Endometrial microvascular endothelial cells (primary cell): ENCODE results near the gene F2R. TPM values are rescaled to one million over a fixed set of nuclear protein-coding genes. Genes with fewer than 3 reads are reported as not detected.
"Not testable (repeated sequence)": the region's sequence is repeated elsewhere in the genome, so short reads cannot be mapped to it uniquely, and the experiment has no call there.

ENCODE experiments used
- in situ Hi-C: cut with HindIII; loops from 2 replicates; pipeline ENCODE4 v1.10.0; 2017; ENCODE audit warnings: low sequenced_read_pairs, low pct_unique_long_range_greater_than_20kb; ENCODE audit errors: inconsistent ontology term
- total RNA-seq: library from RNA; depleted of rRNA; stranded (reverse); fragments of >200 nt; gene quantifications from one replicate; pipeline ENCODE4 v1.2.3, GENCODE V29; 2015; ENCODE audit errors: inconsistent ontology term

F2R gene
- total RNA-seq, 1 donor from 2014 or later: 230 TPM

DNA sequence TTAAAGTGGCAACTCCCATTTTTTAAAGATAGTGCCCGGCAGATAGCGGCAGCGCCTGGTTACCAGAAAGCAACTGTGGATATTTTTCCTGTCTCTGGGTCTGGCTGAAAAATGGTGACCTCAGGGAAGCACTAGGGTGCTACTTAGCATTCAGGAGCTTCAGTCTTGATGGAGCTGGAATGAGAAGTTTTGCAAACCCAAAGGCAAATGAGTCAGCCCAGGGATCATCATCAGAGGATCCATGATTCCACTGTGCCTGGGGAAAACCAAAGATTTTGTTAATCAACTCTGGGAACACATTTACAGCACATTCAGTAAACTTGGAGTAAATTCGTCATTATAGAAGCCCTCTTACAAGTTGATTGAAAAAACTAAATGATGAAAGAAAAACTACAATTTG is 26.7 kb downstream of the F2R start:
- in situ Hi-C loops: no loop called here

DNA sequence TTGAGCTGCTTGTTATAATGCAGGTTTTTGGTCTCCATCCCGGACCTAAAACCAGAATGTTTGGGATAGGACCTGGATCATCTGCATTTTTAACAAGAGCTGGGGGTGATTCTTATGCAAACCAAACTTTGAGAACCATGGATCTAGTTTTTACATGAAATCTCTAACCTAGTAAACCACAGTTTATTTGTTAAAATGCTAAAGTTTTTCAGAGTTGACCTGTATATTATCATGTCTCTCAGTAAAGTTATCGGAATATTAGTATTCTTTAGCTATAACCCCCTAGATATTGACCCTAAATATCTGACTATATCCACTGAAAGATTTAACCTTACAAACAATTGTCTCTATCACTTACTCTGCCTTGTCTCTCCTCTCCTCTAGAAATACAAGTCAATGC is 28.7 kb downstream of the F2R start:
- in situ Hi-C loops: no loop called here

DNA sequence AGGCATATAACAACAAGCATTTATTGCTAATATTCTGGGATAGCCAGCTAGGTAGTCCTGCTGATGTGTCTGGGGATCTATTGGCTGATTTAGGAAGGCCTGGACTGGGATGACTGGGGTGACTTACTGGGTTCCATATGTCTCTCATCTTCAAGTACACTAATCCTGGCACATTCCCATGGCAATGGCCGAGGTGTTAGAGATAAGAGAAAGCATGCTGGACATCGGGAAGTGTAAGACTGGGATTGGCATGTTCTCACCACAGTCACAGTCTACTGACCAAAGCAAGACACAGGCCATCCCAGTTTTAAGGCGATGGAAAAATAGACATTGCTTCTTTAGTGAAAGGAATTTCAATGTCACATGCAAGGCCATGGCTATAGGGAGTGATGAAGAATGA is 29.7 kb downstream of the F2R start:
- in situ Hi-C loops: no loop called here

DNA sequence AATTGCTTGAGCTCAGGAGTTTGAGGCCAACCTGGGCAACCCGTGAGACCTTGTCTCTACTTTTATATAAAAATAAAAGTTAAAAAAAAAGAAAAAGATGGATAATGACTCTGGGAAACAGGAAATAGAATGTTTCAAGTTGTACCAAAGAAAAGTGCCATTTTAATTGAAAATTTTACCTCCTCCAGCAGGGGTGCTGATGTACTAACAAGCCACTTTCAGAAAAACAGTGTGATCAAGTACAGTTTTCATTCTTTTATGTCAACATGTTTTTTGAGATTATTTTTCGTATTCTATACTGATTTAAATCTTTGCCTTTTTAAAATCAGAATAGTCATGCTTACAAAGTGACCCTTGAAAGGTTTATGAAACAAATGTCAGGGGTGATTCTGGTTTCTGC is 30.8 kb downstream of the F2R start:
- in situ Hi-C loops: no loop called here

DNA sequence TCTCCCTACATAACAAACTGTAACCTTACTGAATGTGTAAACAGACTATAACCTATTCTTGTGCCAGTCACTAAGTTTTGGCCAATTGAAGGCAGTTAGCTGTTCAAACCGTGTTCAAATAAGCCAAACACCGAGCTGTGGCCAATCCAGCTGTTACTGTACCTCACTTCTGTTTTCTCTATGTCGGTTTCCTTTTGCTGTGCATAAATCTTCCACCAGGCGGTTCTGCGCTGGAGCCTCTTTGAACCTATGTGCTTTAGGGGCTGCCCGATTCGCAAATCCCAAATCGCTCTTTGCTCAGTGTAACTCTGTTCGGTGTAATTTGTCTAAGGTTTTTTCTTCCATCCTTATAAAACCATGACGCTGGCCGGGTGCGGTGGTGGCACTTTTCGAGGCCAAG is 31.8 kb downstream of the F2R start:
- in situ Hi-C loops: no loop called here

DNA sequence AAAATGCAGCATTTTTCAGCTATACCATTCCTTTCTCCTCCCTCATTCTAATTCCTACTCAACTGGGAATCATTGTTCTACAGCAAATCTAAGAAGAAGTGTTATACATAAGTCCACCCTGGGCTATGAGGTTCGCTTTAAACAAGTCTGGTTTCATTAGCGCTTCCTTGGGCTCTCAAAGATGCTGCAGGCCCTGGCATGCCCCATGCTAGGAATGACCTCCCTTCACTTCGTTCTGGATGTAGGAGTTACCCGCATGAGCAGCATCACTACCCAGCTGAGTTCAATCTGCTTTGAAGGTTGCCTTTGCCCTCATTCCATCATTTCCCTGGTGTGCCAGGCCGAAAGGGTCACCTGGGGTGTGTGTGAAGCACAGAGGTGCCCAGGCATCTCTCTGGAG is 35.4 kb downstream of the F2R start:
- in situ Hi-C loops: no loop called here

DNA sequence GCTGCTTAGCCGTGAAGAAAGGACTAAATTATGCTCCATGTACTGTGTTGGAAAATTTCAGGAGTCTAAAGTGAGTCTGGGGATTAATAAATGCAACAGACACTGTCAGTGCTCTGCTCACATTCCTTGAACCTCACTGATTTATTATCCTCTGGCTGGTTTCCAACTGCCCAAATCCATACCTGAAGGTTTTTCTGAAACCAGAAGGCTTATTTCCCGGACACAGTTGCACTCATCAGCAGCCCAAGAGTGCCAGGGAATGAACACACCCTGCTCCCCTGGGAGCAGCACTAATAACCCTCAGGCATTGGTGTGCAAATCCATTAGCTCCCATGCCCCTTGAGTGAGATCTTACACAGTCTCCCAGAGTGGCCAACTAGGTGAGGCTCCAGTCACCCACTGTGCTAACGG is 38.7 kb downstream of the F2R start:
- in situ Hi-C loops: no loop called here

DNA sequence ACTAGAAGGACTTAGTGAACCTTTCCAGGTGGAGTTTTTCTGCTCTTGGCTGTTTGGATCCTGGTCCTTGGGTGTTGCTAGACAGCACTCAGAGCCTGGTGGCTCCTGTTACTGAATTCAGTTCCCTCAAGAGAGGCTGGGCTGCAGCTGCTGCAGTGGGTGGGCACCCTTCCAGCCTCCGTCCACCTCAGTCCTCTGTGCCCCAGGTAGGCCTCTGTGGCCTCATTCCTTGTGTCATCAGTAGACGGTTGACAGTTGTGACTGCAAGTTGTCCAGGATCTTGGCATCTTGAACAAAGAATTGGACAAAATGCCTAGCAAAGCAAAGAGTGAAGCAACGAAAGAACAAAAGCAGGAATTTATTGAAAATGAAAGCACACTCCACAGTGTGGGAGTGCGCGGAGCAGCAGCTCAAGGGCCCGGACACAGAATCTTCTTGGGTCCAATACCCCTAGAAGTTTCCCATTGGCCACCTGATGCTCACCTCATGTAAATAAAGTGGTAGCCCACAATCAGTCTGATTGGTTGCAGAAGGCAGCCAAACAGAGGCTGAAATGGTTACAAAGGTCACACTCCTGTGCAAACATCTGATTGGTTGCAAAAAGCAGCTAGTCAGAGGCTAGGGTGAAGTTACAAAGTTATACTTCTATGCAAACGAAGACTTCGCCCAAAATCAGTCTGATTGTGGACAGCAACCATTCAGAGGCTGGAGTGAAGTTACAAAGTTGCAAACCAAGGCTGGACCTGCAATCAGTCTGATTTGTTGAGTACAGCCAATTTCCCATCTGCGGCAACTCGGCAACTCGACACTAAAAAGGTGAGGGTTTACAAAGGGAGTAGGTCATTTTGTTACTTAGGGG is 40.1 kb downstream of the F2R start:
- in situ Hi-C loops: no loop called here

DNA sequence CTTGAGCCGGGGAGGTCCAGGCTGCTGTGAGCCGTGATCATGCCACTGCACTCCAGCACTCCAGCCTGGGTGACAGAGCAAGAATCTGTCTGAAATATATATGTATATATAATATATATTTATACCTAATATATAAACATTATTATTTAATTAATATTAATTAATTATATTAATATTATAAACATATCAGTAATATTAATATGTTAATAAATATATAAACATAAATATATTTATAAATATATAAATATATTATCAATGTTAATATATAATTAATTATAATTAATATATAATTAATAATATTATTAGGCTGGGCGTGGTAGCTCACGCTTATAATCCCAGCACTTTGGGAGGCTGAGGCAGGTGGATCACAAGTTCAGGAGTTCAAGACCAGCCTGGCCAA is 41.1 kb downstream of the F2R start:
- in situ Hi-C loops: no loop called here

DNA sequence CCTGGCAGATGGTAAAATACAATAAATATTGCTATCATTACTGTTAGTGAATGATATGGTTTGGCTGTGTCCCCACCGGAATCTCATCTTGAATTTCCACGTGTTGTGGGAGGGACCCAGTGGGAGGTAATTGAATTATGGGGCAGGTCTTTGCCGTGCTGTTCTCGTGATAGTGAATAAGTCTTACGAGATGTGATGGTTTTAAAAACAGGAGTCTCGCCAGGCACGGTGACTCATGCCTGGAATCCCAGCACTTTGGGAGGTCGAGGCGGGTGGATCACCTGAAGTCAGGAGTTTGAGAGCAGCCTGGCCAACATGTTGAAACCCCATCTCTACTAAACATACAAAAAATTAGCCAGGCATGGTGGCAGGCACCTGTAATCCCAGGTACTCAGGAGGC is 45.2 kb downstream of the F2R start:
- in situ Hi-C loops: not testable (repeated sequence)

DNA sequence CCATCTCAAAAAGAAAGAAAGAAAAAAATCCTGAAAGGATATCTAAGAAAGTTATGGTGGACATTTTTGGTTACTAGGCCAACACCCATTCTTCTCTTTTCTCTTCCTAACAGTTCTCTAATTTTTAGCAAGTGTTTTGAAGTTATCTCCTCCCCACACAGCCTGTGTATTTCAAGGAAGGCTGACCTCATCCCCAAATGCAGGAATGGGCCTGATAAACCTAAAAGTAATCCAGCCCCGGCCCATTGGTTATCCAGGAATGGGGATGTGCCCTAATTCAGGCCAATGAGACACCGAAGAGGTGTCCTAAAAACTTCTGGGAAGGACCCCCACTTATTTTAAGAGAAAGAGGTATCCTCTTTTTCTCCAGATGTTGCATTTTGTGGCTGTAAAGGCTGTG is 46.6 kb downstream of the F2R start:
- in situ Hi-C loops: no loop called here

DNA sequence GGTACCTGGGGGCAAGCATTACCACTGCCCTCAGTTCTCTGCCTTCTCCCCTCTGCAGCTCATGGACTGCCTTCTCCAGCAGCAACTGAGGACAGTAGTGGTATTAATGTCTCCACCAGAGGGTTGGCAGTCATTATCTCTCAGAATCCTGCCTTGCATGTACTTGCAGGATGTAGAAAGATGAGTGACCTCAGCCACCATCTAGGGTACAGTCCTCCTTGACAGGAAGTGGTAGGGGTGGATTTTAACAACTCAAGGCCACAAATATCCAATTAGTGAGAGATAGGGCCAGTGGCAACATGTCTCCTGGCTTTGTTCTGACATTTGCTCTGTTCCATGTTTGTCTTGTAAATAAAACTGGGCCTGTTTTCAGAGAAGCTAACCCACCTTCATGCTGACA is 47.2 kb downstream of the F2R start:
- in situ Hi-C loops: no loop called here

DNA sequence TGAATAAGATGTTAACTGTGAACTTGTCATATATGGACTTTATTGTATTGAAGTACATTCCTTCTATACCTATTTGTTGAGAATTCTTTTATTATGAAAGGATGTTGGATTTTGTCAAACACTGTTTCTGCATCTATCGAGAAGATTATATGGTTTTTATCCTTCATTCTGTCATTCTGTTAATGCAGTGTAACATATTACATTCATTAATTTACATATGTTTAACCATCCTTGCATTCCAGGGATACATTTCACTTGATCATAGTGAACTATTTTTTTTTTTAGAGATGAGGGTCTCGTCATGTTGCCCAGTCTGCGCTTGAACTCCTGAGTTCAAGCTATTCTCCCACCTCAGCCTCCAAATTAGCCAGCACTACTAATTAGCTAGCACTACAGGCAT is 48.4 kb downstream of the F2R start:
- in situ Hi-C loops: no loop called here

DNA sequence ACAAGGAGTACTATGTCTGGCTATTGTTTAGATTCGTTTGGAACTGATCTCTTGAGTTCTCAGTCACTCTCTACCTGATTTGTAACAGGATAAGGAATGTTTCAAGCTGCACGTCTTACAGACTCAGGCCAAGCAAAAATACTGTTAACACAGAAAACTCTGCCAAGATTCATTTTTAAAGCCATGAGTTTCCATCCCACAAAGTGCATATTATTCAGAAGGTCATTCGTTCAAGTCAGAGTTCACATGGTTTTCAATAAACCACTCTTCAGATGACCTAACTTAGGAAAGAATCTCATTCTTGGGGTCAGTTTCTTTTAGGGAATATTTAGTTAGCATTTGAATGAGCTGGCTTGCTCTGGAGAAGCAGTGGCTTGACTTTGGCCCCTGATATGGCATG is 49.3 kb downstream of the F2R start:
- in situ Hi-C loops: no loop called here

DNA sequence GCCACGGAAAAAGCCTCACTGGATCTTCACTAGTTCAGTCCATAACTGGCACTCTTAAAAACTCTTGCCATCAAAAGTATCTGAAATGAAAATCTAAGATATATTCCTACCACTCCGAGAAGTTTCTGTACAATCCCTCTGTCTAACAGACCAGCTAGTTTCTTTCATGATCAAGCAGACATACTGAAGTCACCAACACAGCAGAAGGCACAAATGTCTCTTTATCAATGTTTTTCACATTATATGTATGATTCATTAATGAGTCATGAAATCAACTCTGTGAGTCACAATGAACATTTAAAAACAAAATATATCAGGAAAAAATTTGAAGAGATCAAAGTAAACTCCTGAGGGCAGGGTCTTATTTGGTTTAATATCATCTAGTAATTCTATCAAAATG is 50.8 kb downstream of the F2R start:
- in situ Hi-C loops: no loop called here

DNA sequence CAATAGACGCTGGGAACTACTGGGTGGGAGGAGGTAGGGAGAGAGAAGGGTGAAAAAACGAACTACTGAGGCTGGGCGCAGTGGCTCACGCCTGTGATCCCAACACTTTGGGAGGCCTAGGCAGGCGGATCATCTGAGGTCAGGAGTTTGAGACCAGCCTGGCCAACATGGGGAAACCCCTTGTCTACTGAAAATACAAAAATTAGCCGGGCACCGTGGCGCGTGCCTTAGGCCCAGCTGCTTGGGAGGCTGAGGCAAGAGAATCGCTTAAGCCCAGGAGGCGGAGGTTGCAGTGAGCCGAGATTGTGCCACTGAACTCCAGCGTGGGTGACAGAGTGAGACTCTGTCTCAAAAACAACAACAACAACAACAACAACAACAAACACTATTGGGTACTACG is 55.1 kb downstream of the F2R start:
- in situ Hi-C loops: not testable (repeated sequence)

DNA sequence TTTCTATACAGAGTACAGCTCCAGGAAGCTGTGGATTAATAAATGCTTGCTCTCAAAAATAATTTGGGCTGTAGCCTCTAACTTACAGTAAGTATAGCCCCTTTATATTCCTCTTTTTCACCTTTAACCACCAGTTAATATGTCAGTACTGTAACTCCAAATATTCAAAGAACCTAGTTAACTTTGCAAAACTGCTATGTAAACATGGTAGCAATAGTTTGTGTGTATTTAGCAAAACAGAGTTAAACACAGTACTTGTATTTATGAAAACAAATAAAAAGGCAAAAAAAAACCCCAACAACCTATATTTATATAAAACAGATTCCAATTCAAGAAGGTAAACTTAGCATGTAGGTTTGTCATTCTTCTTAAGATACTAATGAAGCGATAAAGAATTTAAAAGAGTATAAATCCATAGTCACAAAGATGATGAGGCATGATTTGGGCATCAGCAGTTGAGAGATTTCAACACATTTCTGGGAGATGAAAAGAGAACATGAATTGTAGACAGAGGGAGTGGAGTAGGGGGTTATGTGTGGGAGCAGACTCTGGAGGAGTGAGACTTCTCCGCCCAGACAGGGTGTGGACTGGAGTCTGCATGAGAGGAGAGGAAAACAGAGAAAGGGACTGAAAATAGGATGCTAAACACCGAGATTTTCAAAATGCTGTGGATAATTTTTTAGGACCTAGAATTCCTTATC is 55.9 kb downstream of the F2R start:
- in situ Hi-C loops: no loop called here

DNA sequence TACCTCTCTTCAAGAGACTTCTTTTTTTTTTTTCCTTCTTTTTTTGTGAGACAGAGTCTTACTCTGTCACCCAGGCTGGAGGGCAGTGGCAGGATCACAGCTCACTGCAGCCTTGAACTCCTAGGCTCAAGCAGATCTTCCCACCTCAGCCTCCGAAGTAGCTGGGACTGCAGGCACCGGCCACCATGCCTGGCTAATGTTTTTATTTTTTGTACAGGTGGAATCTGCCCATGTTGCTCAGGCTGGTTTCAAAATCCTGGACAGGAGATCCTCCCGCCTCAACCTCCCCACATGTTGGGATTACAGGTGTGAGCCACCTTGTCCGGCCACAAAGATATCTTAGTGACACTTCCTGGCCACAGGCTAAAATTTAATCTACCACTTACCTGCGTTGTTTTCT is 60.0 kb downstream of the F2R start:
- in situ Hi-C loops: no loop called here

DNA sequence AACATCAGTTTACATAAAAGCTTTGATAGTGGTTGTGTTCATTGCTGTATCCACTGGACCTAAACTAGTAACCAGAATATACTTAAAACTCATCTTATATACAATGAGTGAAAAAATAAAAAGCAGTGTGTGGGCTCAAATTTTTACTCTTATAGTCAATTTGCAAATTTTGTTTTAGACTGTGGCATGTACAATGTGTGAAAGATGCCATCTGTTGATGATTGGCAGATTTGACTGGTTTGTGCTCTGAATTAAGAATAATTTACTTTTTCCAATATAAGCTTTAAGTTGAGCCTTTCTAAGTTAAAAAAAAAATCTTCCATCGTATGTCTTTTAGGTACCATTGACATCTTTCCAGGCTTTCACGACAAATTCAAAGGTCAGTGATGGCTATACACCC is 60.5 kb downstream of the F2R start:
- in situ Hi-C loops: no loop called here

DNA sequence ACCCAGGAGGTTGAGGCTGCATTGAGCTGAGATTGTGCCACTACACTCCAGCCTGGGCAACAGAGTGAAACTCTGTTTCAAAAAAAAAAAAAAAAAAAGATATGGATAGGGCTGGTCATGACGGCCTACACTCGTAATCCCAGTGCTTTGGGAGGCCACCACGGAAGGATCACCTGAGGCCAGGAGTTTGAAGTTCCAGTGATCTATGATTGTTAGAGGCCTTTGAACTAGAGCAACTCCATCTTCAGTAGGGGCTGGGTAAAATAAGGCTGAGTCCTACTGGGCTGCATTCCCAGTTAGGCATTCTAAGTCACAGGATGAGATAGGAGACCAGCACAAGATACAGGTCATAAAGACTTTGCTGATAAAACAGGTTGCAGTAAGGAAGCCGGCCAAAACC is 64.7 kb downstream of the F2R start:
- in situ Hi-C loops: not testable (repeated sequence)

DNA sequence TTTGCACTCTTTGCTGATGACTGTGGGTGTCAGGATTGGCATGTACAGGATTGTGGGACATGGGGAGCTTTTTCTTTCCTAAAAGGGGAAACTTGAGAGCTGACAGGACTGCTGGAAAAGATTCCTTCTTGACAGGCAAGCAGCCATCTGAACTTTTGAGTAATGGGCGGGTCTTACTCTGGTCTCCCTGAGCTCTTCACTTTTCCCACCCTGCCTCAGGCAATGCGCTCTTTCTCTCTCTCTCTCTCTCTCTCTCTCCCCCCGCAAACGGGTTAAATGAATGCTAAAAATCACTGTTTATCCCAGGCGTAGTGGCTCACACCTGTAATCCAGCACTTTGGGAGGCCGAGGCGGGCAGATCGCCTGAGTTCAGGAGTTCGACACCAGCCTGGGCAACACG is 65.8 kb downstream of the F2R start:
- in situ Hi-C loops: no loop called here
